Measurements from ENCODE around the gene TNXB.
"Not testable (repeated sequence)": the region's sequence is repeated elsewhere in the genome, so short reads cannot be mapped to it uniquely, and the experiment has no call there.

The TNXB gene

DNA sequence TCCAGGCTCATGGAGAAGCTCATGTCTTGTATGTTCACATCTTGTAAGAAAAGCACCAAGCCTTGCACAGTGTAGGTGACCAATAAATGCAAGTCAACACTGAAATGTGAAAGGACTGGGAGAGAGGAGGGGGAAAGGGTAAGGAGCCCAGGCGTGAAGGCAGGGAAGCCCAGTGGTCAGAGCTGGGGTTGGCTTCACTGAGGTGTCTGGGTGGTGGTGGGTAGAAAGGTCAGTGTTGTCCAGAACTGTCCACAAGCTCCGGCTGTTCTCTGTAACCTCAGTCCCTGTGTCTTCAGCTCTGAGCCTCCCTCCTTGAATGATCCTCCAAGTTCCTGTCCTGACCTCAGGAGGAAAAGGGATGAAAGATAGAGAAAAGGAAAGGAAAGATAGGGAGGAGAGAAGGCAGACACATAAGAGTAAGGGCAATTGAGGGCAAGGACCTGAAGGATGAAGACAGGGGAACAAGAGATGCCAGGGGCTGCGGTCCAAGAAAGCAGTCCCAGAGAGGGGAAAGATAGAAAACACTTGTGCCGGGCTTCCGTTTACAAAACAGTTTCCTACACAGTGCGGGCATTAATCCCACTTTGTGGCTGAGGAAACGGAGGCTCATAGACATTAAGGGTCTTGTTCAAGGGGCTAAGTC lies 2.4 kb upstream of the TNXB start:
- no peak for DNase-seq

DNA sequence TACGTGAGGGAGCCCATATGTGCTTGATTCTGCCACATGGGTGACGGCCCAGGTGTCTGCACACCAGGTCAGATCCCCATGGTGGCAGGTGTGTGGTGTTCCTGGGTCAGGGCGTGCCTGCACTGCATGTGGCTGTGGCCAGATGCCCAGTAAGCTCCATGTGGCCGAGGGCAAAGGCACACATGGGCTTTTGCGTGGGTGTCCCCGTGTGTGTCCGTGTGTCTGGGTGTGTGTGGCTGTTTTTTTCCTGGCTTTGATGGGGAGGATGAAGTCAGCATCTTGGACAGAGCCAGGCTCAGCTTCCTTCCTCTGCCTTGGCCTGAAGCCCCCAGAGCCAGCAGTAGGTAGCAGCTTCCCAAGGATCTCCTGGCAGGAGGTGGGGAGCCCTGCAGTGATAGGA lies 1.5 kb upstream of the TNXB start:
- no peak for DNase-seq

DNA sequence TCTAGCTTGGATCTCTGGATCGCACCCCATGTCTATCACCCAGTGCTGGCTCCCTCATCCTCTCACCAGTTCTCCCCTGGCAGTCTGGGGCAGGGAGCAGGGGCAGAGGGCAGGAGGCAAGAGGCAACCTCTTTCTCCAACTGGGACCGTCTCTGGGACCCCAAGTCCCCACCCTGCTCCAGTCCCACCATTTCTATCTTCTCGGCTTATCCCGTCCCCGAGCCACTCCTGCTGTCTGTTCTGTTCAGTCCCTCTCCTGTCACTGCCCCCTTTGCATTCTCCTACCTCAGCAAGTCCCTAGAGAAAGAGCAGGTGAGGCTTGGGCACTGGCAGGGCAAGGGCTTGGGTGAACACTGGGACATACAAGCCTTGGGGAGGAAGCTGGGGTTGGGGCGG lies 625 bp upstream of the TNXB start:
- DNase-seq = no peak

DNA sequence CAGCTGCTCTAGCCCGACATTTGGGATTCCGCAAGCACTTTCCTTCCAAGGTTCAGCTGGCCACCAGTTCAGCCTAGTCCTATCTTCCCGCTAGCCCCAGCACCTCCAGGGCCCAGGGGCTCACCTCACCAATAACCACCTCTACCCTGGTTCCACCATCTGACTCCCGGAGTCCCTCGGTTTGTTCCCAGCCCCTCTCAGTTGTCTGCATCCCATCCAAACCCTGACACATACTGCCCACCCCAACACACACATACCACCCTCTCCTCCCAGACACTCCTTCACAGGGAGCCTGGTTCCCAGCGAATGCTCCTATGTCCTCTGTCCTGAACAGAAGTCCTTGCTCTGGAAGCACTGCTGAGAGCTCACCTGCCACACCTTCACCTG lies 418 bp downstream of the TNXB start:
- DNase-seq = no peak

DNA sequence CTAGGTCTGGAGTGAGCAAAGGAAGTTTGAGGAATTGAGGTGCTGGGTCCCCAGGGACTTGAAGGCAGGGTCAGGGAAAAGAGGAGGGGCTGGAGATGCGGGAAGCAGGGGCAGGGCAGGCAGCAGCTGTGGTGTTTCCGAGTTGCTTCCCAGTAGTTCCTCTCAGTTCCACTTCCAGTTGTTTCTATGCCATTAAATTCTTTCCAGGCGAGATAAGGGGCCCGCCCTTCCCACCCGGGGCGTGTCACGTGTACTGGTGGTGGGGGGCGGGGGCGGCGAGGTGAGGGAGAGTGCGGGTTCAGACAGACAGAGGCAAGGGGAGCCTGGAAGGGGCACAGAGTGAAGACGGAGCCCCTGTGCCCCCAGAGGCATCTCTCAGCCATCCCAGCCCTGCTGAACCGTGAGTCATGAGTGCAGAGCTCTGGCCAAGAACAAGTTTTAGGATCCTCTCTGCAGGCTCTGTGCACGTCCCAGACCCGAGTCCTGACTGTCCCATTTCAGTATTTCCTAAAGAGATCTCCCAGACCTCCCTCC lies 977 bp downstream of the TNXB start:
- no peak for DNase-seq

DNA sequence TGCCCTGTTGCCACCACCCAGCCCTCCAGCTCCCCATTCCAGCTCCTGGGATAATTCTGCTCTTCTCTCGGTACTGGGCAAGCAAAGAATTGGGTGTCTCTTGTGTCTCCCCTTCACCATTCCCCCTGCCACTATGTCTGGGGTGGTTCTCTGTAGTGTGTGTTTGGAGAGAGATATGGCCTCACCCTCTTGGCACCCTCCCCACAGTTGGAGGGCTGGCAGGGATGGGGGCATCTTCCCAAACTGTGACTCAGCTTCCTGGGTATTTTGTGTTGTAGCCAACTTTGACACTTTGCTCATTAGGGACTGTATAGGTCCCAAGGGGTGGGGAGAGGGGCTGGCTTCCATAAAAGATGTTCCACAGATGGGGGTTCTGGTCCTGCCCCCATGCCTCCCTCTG lies 1.7 kb downstream of the TNXB start:
- DNase-seq = no peak

DNA sequence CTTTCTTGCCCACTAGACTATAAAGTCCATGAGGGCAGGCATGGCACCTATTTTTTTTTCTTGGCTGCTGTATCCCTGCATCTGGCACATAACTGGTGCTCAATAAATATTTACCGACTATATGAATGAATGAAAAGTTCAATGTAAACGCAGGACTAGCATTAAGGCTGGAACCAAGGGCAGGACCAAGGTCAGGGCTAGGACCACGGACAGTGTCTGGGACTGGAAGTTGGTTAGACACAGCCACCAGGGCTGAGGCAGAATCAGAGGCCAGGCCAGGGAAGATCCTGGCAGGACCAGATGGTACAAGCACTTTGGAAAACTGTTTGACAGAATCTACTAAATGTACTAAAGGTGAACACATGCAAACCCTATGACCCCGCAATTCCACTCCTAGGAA lies 3.7 kb downstream of the TNXB start:
- DNase-seq = no peak

DNA sequence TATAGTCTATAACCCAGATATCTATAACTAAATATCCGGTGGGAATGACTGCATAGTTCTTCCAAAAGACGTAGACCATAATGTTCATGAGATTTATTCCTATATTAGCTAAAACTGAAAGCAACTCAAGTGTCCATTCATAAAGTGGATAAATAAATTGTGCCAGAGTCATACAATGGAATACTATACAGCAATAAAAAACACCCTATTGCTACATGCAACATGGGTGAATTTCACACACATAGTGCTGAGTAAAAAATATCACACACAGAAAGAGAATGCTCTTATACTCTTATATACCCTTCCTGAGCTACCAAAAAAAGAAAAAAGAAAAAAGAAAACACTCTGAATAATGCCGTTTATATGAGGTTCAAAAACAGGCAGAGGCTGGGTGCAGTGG lies 6.9 kb downstream of the TNXB start:
- DNase-seq = no peak

DNA sequence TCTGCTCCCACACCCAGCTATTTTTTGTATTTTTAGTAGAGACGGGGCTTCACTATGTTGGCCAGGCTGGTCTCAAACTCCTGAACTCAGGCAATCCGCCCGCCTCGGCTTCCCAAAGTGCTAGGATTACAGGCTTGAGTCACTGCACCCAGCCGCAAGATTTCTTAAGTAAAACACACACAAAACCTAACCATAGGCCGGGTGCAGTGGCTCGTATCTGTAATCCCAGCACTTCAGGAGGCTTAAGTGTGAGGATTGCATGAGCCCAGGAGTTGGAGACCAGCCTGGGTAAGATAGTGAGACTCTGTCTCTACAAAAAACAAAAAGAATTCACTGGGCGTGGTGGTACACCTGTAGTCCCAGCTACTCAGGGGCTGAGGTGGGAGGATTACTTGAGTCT lies 8.9 kb downstream of the TNXB start:
- not testable (repeated sequence) for DNase-seq

DNA sequence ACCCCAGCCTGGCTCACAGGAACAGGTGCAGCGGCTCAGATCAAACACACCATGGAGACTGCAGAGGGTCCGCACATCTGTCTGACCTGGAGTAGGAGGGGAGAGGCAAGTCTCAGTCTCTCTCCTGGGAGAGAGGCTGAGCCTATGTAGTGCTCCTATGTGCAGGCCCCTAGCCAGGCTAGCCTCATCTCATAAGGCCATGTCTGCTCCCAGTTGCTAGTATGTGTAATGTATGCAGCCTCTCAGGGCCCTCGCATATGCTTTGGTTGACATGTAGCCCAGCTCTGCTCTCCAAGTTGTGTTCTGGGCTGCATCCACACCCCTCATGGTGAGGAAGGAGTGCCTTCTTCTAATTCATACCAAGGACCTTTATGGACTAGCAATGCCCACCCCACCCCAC lies 11.8 kb downstream of the TNXB start:
- no peak for DNase-seq

DNA sequence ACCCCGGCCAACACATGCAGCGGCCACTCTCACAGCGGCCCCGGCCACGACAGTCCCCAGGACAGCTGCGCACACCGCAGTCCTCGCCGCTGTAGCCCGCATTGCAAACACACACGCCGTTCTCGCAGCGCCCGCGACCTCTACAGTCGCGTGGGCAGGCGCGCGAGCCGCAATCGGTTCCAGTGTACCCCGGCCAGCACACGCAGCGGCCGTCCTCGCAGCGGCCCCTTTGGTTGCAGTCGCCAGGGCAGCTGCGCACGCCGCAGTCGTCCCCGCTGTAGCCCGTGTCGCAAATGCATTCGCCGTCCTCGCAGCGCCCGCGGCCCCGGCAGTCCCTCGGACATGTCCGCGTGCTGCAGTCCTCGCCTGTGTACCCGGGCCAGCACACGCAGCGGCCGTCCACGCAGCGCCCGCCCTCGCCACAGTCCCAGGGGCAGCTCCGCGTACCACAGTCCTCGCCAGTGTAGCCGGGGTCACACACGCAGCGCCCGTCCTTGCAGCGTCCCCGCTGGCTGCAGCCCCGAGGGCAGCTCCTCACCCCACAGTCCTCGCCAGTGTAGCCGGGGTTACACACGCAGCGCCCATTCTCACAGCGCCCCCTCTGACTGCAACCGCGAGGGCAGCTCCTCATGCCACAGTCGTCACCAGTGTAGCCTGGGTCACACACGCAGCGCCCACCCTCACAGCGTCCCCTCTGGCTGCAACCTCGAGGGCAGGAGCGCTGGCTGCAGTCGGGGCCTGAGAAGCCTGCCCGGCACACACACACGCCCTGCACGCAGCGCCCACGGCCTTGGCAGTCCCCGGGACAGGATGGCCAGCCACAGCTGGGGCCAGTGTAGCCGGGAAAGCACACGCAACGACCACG lies 12.5 kb downstream of the TNXB start:
- DNase-seq = no peak

DNA sequence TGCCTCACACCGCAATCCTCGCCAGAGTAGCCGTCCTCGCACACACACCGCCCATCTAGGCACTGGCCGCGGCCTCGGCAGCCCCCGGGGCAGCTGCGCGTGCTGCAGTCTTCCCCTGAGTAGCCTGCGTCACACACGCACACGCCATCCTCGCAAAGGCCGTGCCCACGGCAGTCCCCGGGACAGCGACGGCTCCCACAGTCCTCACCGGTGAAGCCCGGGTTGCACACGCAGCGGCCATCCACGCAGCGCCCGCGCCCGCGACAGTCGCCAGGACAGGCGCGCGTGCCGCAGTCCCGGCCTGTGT lies 13.1 kb downstream of the TNXB start:
- DNase-seq = no peak

DNA sequence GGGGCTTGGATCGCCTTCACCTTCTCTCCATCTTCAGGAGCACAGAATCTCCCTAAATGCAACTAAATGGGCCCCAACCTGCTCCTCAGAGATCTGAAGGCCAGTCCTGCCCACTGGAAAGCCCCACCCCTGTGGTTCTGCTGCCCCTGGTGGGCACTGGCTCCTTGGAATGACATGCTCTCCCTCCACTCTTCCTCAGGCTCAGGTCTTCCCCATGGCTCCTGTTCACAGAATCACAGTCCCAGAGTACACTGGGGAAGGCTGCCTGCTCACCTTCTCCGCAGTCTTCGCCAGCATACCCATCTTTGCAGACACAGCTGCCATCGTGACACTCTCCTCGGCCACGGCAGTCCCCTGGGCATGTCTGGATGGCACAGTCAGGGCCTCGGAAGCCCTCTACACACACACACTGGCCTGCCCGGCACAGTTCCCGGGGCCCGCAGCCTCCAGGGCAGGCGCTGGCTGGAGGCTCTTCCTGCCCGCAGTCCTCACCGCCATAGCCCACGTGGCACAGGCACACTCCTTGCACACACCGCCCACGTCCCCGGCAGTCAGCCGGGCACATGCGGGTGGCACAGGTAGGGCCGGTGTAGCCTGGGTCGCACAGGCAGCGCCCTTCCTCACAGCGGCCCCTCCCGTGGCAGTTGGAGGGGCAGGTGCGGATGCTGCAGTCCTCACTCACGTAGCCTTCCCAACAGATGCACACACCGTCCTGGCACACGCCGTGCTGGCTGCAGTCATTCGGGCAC lies 13.6 kb downstream of the TNXB start:
- no peak for DNase-seq

DNA sequence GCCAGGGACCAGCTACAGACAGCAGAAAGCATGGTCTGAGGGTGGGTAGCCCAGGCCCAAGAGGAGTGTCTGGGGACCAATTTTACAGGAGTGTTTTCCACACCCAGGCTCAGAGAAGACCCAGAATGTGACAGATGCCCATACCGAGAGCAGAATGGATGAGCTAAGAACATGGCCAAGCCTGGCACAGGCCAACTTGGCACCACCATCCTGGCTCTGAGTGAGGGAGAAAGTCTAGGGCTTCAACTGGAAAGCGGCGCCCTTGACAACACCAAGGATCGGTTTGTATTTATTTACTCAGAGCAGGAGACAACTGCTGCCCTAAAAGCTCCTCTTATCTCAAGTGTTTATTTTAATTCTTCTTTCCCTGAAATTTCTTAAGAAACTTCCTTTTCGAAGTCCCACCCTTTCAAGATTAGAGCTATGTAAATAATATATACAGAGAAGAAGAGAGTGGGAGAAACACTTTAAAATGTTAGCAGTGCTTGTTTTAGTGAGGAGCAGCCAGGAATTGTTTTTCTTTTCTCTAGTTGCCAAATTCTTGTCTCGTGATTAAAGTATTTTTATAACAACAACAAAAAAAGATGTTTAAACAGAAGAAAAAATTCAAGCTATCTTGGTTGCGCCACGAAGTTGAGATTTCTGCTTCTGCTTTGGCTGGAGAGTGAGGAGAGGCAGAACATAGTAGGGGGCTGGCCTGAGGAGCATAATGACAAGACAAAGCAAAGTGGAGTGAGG lies 16.2 kb downstream of the TNXB start:
- no peak for DNase-seq

DNA sequence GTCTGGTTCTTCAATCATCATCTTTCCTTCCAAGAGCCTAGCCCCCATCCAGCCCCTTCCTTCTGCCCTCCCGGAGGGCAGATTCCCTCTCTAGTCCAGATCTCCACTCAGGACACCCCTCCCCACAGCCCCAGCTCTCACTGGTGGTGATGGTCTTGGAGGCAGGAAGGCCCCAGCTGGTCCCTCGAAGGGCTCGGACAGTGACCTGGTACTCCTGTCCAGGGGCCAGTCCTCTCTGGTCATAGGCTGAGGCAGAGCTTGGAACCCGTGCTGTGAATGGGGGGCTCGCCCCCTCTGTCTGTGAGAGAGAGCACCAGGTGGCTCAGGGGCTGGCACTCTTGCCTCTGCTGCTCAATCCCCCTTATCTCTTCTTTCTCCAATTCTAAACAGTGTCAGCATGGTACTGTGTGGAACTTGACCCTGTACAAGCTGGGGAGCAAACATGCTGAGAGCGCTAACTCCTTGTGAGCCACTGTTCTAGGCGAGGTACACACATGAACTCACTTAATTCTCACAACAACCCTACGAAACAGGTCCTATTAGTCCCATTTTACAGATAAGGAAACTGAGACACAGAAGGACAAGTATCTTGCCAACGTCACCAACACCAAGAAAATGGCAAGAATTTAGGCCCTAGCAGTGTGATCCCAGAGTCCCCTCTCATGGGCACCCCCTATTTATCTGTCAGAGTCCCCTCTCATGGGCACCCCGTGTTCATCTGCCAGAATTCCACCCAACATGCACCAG lies 19.9 kb downstream of the TNXB start:
- DNase-seq = no peak

DNA sequence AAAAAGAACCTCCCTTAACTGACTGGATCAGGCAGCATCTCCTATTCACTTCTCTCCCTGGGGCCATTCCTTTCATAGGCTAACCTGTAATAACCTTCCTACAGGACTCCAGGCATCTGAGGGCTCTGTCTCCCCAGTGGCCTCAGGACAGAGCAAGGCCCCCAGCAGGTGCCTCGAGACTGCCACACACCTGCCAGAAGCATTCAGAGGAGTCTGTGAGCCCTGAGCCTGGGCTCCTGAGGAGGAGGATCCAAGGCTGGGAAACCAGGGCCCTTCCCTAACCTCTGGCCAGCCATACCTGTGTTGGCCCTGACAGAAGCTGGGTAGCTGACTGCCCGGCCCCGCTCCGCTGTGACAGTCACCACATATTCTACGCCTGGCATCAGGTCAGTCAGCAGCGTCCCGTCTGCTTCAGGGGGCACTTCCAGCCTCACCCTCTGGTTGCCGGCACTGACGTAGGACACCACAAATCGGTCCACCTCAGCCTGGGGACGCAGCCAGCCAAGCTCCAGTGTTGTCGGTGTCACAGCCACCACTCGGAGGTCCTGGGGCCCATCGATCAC lies 20.6 kb downstream of the TNXB start:
- DNase-seq = no peak

DNA sequence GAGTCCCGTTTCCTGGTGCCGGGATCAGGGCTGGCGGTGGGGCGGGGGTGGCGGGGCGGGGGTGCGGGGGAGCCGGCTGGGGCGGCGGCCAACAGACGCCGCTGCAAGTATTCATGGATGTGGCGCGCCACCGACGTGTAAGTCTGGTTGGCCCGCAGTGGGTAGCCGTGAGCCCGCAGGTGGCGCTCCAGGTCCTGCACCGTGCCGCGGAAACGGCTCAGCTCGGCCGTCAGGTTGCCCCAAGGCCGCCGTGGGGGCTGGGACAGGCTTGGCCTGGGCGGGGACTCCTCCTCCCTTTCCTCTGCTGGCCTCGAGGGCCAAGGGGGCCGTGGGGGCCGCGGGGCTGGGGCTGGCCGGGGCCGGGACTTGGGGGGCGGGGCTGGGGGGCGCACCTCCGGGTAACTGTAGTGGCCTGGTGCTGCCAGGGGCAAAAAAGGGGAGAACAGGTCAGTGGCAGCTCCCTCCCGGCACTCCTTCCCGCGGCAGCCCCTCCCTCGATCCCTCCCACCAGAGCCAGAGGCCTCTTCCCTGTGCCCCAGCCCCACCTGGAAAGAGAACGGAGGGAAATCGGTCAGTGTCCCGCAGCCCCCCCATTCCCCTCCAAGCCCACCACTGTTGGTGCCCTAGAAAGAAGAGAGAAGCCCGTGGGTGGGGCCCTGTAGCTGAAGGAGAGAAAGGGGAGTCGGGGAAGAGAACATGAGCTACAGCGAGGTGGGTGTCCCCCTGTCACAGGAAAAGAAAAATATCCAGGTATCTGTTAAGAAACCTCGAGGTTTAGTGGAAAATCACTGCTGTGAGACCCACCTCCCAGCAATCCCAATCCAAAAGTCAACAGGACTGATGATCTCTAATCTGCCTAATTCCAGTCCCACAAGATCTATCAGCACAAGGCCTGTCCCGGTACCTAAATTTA lies 21.3 kb downstream of the TNXB start:
- DNase-seq = no peak

DNA sequence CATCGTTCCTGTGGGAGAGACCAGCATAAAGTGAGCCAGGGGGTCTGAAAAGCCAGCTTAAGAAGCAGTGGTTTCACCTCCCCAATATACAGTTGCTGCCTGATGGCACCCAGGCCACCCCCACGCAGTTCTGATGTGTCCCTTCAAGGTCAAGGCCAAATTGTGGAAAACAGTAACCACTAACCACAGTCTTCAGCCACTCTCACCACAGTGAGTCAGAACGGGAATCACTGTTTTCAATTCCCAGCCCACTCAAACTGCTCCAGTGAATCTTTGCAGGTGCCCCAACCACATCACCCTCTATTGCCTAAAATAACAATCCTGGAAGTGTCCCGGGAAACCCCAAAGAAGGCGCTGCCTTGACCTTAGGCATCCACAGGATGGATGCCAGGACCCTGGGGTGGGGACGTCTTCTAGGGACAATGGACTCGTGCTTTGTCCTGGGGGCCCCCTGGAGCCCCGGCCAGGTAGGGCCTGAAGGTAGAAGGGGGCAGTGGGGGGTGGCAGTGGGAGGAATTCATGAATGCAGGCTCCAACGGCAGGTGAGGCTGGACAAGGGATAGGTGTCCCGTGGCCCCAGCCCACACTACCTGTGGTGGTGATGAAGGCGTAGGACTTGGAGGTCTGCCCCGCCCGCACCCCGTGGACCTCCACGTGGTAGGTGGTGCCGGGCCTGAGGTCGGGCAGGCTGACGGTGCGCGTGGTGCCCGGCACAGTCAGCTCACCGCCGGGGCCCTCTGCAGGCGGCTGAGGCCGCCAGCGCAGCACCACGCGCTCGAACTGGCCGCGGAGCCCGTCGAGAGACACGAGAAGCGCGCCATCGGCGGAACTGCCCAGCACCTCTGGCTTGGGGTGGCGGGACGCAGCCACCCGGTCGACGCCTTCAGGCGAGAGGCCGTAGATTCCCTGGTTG lies 22.2 kb downstream of the TNXB start:
- DNase-seq = no peak

DNA sequence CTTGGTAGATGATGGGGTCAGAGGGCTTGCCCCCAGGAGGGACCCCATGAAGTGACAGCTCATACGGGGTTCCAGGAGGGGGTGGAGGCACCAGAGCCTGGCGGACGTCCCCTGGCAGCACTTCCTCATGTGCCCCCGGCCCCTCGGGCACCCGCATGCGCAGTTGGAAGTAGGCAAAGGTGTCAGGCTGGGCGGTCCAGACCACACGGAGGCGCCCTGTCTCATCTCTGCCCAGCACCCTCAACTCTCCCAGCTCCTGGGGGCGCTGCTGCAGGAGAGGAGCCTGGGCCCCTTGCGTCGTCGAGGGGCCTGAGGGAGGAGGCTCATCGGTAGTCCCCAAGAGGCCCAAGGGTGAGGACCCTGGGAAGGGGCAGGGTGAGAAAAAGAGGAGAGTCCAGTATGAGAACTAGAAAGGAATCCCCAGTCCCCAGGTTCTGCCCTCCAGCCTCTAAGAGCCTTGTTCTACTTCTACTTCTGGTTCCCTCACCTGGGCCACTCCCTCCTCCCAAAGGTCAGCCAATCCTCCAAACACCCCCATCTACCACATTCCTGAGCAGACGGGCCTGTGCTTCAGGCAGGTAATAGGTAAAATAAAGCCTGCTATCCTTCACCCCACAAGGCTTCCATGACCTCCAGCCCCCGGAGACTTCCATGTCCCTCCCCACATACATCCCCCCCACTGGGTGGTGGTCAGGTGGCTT lies 23.2 kb downstream of the TNXB start:
- DNase-seq = no peak
